Stimulated activated CD8-positive, alpha-beta memory T cell treated with anti-CD3 and anti-CD28 coated beads, Interleukin-15, amount 100 ng/mL, for 24 hours (primary cell): Measurements from ENCODE around the gene CSRP2.

ENCODE experiments used
- DNase-seq: peaks from one replicate; pipeline ENCODE4 v3.0.0-alpha.2; 2020; ENCODE audit warnings: low read depth

Gene CSRP2

DNA sequence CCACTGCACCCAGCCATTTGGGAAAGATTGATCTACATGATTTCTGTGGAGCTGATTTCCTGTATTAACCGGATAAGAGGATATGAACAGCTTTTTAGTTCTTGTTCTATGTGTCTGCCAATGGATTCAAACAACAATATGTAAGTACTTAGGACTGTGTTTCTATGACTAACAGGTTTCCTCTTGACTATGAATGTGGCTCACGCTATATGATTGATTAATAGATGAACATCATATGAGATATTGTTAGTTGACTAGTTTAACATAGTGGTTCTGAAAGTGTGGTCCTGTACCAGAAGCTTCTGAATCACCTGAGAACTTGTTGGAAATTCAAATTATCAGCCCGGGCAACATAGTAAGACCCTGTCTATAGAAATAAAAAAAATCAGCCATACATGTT, 12.8 kb upstream of the CSRP2 start:
- no peak for DNase-seq

DNA sequence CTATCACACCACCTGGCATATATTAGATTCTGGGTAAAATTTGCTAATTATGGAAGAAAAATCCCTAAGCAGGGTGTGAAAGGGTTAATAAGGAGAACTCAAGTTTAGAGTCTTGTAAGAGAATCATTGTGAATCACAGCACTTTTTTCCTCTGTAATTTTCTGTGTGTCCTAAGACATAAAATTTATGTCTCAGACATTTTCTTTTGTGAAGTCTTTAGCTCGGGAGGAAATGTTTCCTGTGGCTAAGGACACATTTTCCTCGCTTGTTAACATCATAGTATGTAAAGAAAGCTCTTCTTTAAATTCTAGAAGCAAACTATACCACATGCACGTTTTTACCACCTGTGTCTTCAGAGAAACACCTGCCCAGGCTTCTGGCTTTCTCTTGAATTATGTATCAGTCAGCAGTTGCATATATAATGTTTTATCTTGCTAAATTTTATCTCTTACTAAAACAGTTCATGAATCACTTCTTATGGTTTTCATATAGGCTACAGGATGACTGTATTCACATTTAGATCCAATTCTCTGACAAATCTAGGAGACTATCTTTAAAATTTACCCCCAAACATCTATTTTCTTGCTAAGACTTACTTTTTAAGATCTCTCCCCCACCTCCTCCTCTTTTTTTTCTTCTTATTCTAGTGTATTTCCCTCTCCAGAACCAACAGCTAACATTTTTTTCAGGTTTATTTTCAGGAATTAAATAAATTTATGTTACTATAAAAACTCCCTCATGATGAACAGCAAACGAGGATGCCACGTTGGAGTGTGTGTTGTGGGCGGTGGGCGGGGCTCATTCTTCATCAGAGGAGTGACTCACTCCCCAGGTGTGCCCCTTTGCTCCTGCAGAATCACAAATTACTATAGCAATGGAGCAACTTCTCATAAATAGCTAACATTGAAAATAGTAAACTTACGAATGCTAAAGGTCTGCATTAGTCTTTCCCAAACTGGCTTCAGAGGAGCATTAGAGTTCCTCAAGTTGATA, 11.6 kb upstream of the CSRP2 start:
- no peak for DNase-seq

DNA sequence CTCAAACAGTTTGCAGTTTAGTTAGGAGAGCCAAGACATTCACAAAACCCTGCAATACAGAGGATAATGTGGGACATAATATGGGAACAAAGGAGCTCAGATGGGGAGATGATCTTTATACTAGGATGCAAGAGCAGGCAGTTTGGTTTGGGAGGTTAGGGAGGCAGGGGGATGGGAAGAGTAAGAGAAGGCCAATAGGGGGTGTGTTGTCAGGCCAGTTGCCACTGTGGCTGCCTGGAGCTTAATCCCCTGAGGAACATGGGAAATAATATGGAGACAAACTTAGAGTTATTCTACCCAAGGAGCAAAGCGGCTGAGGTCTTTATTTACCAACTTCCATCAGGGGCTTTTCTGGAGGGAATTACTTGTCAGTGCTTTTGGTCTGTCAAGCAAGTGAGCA, 10.0 kb upstream of the CSRP2 start:
- no peak for DNase-seq

DNA sequence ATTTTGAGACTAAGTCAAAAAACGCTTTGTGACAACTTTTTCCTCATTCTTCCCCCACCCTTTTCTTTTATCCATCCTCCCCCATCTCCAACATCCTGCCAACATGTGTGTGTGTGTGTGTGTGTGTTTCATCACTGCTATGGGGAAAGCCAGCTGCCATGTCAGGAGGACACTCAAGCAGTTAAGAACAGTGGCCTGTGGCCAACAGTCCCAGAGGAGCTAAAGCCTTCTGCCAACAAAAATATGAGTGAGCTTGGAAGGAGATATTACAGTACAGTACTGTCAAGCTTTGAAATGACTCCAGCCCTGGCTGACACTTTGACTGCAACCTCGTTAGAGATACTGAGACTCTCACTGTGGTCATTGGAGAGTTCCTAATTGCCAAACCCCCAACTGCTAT, 5.0 kb upstream of the CSRP2 start:
- DNase-seq = no peak

DNA sequence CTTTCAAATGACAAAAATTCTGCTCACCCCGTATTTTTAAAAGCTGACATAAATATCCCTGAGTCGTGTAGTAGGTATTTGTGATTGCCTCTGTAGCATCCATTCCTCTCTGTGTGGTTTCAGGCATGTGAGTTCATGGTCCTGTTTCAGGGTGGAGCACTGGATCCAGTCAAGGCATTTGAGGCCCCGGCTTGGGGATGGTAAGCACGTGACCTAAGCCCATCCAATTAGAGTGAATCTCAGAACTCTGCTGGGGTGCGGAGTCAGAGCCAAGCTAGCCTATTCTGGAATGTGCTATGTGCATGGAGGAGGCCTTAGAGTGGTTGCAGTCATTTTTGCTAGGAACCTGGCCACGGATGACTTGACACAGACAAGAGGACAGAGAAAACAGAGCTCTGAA, 4.3 kb upstream of the CSRP2 start:
- DNase-seq = no peak

DNA sequence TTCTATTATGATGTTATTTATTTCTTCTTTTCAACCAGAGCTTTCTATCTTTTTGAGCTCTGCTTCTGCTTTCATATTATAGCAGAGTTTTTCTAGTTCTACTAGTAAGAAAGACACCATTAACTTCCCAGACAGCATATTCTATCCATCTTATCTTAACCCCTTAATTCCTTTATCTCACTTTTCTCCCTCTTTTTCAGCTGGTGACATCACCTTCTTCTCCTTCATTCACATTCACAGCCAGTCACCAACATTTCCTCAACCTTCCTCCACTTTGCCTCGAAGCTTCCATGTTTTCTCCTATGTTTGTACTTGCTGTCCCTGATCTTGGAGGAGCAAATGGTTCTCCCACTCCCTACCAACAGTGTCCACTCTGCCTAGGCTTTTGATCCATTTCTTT, 3.5 kb upstream of the CSRP2 start:
- DNase-seq = no peak

DNA sequence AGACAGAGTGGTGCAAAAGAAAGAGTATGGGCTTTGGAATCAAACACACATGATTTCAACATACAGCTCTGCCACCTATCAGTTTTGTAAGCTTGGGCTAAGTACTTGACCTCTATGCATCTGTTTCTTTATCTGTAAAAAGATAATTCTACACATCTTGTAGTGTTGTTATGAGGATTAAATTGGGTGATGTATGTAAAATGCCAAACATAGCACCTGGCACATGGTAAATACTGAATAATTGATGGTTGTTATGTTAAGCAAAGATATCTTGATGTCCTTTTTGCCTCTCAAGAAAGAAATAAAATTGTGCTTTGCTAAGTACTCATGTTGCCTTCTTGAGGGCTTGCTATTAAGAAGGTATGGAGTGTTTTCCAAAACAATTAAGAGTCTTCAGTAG, 2.3 kb upstream of the CSRP2 start:
- DNase-seq = no peak

DNA sequence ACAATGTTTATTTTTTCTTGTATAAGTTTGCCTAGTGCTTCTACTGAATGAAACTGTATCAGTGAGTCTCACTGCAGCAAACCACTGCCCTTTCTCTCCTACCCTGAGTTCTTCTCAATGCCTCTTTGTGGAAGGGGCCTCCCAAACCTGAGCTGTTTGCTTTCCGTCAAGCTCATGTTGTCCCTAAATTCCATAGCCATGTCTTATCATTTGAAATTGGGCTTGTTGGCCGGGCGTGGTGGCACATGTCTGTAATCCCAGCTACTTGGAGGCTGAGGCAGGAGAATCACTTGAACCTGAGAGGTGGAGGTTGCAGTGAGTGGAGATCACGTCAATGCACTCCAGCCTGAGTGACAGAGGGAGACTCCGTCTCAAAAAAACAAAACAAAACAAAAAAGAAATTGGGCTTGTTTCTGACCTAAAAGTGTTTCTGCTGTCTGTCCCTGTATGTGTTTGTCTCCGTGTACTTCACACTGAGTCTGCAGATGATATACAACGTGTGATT, 1.8 kb upstream of the CSRP2 start:
- DNase-seq = no peak

DNA sequence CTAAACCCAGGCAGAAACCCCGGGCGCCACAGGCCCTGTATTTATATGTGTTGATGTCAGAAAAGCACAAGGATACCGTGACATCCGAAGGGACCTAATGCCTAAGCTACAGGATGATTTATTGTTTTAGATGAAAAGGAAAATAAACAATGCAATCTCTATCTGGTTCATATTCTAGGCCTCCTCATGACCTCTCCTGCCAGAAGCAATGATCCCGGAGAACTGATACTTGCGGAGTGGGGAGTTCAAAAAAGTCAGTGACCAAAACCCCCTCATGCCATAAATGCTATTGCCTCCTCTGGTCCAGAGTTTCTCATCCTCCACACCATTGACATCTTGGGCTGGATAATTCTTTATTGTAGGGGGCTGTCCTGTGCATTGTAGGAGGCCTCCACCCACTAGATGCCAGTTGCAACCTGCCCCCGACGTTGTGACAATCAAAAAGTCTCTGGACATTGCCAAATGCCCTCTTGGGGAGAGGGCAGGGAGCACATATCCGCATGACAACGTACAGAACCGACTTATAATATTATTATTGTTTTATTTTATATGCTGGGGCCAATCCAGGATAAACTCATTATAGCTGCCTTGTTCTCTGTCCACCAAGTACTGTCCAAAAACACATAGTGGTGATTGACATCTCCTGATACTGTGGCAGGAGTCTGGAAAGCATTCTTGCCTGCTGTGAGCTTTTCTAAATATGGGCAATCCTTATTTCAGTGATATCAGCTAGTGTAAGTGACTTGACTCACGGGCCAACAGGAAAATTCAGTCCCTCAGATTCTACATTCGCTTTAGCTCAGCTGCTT, 1.1 kb upstream of the CSRP2 start:
- DNase-seq = no peak

DNA sequence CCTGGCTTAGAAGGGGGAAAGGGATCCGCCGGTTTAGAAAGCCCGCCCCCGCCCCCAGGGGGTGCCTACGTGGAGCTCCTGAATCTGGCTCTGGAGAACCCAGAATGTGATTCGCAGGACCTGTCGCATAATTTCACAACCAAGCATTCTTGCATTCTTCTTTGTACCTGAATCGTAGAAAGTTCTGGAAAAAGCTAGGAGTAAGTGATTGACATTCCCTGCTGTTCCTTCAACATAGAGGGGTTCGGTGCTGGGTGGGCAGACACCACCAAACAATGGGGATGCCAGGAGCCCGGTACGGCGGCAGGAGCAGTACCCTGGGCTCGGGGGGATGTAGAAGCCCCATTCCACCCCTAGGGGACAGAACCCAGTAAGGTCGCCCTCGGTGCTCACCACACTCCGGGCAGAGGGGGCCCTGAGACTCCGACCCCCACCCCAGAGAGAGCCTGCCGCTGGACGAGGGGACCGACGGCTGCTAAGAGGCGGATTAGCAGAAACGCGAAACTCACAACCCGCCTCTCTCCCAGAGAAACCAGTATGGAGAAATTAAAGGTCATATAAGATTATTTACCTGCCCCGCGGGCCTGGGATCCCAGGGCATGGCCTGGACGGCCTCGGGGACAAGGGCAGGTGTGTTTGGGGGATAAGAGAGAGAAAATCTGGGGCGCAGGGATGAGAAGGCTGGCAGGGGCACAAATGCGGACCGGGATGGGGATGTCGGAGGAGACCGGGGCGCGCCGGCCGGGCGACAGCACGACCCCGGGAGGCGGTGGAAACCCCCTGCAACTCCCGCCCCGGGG, 520 bp downstream of the CSRP2 start:
- DNase-seq = no peak

DNA sequence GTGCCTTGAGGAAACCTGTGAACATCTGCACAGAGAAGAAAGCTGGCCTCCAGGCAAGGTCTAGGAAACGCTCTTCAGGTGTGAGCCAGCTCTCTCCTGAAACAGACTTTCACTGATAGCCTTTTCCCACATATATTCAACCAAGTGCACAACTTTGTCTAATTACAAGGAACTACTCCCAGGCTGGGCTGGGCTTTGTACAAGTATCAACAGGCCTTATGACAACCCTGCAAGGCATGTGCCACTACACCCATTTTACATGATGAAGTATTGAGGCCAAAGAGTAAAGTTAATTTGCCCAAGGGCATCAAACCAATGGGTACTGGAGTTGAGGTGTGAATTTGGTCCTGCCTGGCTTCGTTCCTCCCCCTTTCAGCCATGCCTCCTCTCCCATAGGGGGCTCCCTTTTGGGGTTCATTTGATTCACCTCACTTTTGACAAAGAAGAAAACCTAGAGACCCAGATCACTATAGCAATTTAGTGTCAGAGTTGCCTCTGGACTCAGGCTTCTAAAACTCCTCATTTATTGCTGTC, 2.1 kb downstream of the CSRP2 start:
- DNase-seq = no peak

DNA sequence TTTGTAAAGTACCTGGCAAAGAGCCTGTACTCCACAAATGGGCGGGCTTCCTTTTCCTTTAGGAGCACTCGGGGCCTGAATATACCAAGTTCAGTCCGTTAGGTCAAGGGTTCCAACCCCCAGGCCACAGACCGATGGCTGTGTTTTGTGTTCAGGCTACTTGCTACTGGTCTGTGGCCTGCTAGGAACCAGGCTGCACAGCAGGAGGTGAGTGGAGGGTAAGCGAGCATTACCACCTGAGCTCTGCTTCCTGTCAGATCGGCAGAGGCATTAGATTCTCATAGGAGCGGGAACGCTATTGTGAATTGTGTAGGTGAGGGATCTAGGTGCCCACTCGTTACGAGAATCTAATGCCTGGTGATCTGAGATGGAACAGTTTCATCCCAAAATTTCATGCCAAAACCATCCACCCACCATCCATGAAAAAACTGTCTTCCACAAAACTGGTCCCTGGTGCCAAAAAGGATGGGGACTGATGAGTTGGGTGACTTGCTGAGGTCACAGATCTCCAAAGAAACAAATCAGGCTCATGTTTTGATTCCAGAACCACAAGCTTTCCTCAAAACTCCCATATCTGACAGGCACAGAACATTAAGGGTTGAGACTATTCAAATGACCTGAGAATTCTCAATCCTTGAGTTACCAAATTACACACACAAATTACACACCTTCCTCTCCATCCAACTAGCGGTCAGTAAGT, 4.2 kb downstream of the CSRP2 start:
- no peak for DNase-seq

DNA sequence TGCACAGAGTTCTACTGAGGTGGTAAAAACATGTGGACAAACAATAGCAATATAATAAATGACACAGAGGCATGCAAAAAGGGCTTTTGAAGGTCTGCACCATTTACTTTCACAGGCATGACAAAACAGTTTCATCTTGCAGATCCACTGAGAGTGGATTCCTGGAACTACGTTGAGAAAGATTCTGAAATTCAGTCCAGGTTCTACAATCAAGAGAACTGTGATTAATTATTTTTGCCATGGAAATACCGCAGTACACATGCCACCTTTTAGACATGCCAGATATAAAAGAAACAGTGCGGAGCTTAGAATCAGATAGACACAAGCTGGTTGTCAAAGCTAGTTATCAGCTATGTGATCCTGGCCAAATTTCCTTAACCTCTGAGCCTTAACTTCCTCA, 4.8 kb downstream of the CSRP2 start:
- no peak for DNase-seq

DNA sequence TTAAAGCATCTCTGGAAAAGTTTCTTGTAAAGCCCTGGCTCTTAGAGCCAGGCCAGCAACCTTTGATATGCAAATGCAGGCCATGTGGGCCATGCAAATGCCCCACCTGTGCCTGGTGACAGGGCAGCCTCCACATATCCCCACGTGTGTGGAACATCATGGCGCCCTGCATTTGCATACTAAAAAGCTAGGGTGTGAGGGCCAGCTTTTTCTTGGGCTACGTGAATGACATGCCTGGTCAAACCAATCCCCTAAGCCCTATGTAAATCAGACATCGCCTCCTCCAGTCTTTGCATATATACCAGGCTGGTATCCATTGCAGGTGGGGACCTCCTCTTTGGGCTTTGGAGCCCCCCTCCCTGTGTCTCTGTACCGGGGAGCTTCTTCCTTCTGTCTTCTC, 6.4 kb downstream of the CSRP2 start:
- DNase-seq = no peak

DNA sequence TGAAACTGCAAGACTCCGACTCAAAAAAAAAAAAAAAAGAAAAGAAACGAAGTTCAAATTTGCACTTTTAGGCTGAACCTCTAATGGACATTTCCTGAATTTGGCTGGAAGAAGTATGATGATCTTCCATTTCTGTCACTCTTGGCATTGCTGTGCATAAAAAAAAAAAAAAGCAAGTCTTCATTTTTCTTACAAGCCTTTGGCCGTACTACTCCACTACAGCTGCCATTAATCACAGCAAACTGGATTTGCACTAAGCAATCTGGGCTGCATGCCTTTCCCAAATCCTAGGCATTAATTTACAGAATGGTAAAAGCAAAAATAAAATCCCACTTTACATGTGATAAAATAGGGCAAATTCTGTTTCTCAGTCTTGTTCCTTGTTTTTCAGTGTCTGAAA, 7.1 kb downstream of the CSRP2 start:
- DNase-seq = no peak

DNA sequence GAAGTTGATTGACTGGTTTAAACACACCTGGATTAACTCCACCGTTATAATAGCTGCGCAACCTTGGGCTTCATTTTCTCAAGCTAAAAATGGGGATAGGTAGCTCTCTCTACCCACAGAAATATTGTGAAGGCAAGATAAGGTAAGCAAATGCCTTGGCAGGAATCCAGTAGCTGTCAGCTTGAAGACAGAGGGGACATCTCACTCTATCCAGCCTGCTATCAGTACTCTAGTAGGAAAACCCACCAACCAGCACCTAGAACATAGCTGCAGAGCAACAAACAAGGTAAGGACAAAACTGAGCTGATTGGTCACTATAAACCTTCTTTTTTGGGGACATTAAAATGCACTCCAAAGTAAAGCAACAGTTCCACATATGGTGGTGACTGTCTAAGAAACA, 7.7 kb downstream of the CSRP2 start:
- no peak for DNase-seq

DNA sequence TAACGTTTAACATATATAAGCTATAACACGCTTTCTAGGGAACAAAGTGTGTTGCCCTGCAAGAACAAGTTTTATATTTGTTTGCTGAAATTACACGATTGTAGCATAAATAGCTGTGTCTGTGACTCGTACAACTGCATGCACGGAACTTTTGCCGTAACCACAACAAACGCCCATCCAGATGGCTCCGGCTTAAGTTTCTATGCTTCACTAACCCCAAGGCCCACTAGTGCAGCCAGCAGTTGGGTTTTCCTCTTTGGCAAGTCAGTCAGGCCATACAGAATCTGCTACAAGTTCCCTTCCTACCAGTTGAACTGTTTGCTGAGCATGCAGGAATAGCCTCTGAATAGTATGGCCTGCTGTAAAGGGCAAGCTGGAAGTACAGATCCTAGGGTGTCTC, 12.1 kb downstream of the CSRP2 start:
- DNase-seq = no peak

DNA sequence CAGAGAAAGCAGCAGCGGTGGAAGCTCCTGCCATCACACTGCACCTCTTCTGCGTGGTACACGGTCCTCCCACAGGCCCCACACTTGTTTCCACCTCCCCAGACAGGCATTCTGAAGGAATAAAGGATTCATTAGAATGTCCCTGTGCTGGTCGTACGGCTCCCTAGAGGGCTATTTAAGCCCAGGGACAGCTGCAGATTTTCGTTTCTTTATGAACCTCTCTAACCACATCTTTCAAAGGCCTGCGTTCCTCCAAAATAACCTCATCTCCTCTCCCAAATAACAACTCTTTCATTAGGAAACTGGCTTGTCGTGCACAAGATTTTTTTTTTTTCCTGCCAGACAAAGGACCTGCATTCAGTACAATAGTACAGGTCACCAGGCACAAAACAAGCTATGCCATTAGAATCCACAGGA, 12.7 kb downstream of the CSRP2 start:
- DNase-seq = no peak

DNA sequence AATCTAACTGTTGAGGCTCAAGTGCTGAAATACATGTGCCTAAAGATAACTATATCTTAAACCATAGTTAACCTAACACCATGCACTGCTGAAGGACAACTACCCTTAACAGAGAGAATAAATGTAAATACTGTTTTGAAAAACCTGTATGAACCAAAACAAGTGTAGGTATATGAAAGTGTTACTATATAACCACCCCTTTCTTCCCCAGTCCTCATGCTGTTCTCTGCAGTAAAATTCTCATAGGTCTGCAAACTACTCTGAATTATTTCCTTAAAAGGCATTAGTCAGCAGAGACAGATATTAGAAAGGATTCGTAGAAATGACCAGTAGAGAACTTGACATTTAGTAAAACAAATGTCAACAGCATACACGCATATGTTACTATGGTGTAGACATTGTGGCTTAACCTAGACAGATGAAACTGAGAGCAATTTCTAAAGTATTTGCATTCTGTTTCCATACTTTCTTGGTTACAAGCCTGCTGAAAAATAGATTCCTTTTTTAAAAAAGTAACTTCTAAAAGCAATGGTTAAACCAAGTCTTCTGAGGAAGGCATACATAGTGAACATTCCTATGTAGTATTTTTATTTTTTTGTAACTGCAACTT, 13.9 kb downstream of the CSRP2 start:
- no peak for DNase-seq

DNA sequence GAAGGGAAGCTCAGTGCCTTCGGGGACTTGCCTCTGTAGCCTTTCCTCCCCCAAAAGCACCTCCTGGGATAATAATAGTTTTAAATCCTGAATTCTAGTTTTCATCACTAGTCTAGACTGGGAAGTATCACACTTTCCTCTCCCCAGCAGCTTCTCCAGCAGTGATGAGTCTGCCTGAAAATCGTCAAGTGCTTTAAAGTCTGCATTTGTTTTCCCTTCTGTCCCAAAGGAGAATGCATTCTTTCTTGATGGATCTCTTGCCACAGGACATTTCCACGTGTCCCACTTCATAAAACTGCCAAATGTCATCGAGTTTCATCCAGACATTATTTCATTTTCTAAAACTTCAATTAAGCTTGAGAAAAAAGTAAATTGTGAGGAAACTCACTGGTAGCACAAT, 15.0 kb downstream of the CSRP2 start:
- DNase-seq = no peak
